Measurements from ENCODE around the gene NR4A1. TPM values are rescaled to one million over a fixed set of nuclear protein-coding genes. Genes with fewer than 3 reads are reported as not detected.

Gene NR4A1
- total RNA-seq, 1 donor from 2014 or later: 2.3 TPM

DNA sequence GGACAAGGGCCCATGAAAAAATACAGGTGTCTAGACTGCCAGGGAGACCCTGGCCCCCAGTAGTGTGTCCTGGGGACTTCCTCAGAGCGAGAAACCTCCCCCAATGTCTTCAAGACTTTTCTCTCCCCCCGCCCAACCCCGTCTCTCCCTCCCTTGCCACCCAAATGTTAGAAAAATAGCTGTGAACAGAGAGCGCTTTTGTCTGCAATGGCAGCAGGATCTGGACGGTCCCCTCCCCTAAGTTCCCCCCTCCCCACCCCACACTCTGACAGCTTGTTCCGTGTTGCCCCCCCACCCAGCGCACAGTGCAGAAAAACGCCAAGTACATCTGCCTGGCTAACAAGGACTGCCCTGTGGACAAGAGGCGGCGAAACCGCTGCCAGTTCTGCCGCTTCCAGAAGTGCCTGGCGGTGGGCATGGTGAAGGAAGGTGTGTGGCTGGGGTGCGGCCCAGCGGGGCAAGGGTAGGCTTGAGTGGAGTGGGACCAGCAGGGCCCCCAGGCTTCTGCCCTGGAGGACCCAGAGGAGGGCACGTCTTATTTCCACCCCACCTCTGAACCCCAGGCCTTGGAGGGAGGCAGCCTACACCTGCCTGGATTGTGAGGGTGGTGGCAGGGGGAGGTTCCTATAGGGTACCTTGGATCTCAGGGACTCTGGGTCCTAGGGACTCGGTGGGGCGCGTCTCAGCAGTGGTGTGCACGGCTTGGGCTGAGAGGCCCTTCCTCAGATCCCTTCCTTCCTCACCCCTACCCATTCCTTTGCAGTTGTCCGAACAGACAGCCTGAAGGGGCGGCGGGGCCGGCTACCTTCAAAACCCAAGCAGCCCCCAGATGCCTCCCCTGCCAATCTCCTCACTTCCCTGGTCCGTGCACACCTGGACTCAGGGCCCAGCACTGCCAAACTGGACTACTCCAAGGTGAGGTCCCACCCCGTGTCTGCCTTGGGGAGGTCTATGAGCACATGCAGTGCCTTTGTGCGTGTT, 4.8 kb downstream of the NR4A1 start:
- Histone ChIP-seq H3K27me3 (ENCODE audit: insufficient read depth, low read length) (no peaks in the 10 kb centered on the region), H3K4me2 (ENCODE audit: low read length) (no peak overlapping the region), H4K20me1 (ENCODE audit: insufficient read depth, low read length) (peaks cover 32% of the 10 kb centered on the region), H3K4me1 (ENCODE audit: insufficient read depth, low read length) (peaks cover 6% of the 10 kb centered on the region), H3K4me3 (ENCODE audit: insufficient read depth, low read depth, low read length) (no peak overlapping the region), H3K79me2 (ENCODE audit: insufficient read depth, low read length) (no peaks in the 10 kb centered on the region), H3K9ac (ENCODE audit: low read length) (no peak overlapping the region), H3K36me3 (ENCODE audit: insufficient read depth, low read length) (no peaks in the 10 kb centered on the region), H3K27ac (ENCODE audit: low read depth, low read length) (no peak overlapping the region), H2AFZ (ENCODE audit: low read depth, low read length) (no peak overlapping the region), H3K9me3 (ENCODE audit: insufficient read depth, low read depth, low read length) (no peaks in the 10 kb centered on the region)
- peaks cover 15% of the 10 kb centered on the region for H3K27me3 Mint-ChIP-seq (ENCODE audit: low read depth, unreplicated experiment)
- no peak for DNase-seq (ENCODE audit: low read depth)
- no peak for FAIRE-seq
- H3K4me1 Mint-ChIP-seq (ENCODE audit: low read depth, unreplicated experiment): peaks cover 3% of the 10 kb centered on the region
- TF ChIP-seq EZH2 (IDR thresholded peaks at IDR 0.05; ENCODE audit: insufficient read depth, low read length): no peak
- TF ChIP-seq, protein P1, sequence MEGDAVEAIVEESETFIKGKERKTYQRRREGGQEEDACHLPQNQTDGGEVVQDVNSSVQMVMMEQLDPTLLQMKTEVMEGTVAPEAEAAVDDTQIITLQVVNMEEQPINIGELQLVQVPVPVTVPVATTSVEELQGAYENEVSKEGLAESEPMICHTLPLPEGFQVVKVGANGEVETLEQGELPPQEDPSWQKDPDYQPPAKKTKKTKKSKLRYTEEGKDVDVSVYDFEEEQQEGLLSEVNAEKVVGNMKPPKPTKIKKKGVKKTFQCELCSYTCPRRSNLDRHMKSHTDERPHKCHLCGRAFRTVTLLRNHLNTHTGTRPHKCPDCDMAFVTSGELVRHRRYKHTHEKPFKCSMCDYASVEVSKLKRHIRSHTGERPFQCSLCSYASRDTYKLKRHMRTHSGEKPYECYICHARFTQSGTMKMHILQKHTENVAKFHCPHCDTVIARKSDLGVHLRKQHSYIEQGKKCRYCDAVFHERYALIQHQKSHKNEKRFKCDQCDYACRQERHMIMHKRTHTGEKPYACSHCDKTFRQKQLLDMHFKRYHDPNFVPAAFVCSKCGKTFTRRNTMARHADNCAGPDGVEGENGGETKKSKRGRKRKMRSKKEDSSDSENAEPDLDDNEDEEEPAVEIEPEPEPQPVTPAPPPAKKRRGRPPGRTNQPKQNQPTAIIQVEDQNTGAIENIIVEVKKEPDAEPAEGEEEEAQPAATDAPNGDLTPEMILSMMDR (IDR thresholded peaks at IDR 0.05; ENCODE audit: insufficient read depth, low read depth, low read length): no peak
- no peak overlapping the region for H3K4me3 Mint-ChIP-seq (ENCODE audit: unreplicated experiment)
- H3K9me3 Mint-ChIP-seq (ENCODE audit: unreplicated experiment): no peaks in the 10 kb centered on the region
- H3K36me3 Mint-ChIP-seq (ENCODE audit: low read depth, unreplicated experiment): no peaks in the 10 kb centered on the region
- no peak overlapping the region for H3K27ac Mint-ChIP-seq (ENCODE audit: unreplicated experiment)

DNA sequence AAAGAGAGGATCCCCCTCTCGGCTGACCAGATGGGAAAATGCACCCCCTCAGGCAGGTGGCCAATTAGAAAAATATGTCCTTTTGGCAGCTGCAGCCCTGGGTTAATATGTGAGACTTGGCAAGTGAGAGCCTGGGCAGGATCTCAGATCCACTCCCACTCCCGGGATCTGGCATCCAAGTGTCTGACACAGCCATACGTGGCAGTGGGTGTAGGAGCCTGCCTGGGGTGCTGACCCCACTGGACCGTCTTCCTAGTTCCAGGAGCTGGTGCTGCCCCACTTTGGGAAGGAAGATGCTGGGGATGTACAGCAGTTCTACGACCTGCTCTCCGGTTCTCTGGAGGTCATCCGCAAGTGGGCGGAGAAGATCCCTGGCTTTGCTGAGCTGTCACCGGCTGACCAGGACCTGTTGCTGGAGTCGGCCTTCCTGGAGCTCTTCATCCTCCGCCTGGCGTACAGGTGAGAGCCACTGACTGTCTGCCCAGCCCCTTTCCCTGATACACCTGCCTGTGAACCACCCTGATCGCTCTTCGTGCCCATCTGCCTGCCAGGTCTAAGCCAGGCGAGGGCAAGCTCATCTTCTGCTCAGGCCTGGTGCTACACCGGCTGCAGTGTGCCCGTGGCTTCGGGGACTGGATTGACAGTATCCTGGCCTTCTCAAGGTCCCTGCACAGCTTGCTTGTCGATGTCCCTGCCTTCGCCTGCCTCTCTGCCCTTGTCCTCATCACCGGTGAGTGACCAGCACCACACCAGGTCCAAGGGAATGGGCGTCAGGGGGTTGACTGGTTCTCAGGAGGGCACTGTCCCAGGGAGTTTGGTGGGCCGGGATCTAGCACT, 5.8 kb downstream of the NR4A1 start:
- Histone ChIP-seq H3K4me1 (ENCODE audit: insufficient read depth, low read length) (no peaks in the 10 kb centered on the region), H3K4me2 (ENCODE audit: low read length) (no peak overlapping the region), H3K79me2 (ENCODE audit: insufficient read depth, low read length) (no peaks in the 10 kb centered on the region), H3K9me3 (ENCODE audit: insufficient read depth, low read depth, low read length) (no peaks in the 10 kb centered on the region), H3K27me3 (ENCODE audit: insufficient read depth, low read length) (no peaks in the 10 kb centered on the region), H4K20me1 (ENCODE audit: insufficient read depth, low read length) (peaks cover 26% of the 10 kb centered on the region), H3K9ac (ENCODE audit: low read length) (no peak overlapping the region), H3K27ac (ENCODE audit: low read depth, low read length) (no peak overlapping the region), H3K4me3 (ENCODE audit: insufficient read depth, low read depth, low read length) (no peak overlapping the region), H2AFZ (ENCODE audit: low read depth, low read length) (no peak overlapping the region), H3K36me3 (ENCODE audit: insufficient read depth, low read length) (no peaks in the 10 kb centered on the region)
- no peaks in the 10 kb centered on the region for H3K9me3 Mint-ChIP-seq (ENCODE audit: unreplicated experiment)
- H3K36me3 Mint-ChIP-seq (ENCODE audit: low read depth, unreplicated experiment): no peaks in the 10 kb centered on the region
- FAIRE-seq: no peak
- peaks cover 10% of the 10 kb centered on the region for H3K27me3 Mint-ChIP-seq (ENCODE audit: low read depth, unreplicated experiment)
- TF ChIP-seq EZH2 (IDR thresholded peaks at IDR 0.05; ENCODE audit: insufficient read depth, low read length): no peak
- TF ChIP-seq, protein P1 (IDR thresholded peaks at IDR 0.05; ENCODE audit: insufficient read depth, low read depth, low read length): no peak
- peak; percentile 32 for DNase-seq (ENCODE audit: low read depth)
- H3K4me3 Mint-ChIP-seq (ENCODE audit: unreplicated experiment): no peak overlapping the region
- H3K27ac Mint-ChIP-seq (ENCODE audit: unreplicated experiment): no peak overlapping the region
- H3K4me1 Mint-ChIP-seq (ENCODE audit: low read depth, unreplicated experiment): no peaks in the 10 kb centered on the region

Measured in astrocyte (in vitro differentiated cells and primary cell).